Stimulated activated CD8-positive, alpha-beta memory T cell treated with anti-CD3 and anti-CD28 coated beads, Interleukin-4, amount 100 ng/mL, for 1 hour (primary cell): ENCODE data around the gene TMEM167A.

Experiments used
- DNase-seq, 2 donors: peaks; one replicate each; pipeline ENCODE4 v3.0.0-alpha.2; 2020; ENCODE audit warnings: low read depth in 2 of 2, low spot score in 1 of 2

TMEM167A gene

DNA sequence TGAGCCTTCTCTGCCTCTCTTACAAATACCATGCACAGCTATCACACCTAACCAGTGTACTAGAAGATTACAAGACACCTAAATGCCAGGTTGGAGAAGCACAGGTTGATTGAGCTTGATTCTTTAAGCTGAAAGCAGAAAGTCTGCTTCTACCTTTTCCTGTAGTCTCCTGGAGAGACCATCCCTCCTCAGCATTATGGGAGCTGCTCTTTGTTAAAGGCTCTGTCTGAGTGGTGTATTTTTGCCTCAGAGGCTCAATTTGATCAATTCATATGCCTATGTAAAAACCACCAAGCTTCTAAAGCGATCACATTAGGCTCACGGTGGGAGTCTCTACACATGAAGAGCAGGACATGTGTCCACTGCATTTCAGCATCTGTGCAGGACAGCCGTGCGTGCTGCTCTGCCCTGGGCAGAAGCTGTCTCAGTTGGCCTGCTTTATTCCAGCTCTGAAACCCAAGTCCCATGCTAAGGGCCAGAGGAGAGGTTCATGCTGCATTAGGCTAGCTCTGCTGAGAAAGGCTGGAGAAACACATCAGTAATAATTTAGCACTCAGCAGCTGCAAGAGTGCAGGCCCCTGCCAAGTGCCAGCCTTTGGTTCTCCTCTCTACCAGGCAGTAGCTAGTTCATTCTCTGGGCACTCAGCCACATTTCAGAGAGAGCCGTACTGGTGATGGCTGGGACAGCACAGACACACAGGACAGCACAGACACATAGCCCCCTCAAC, 41.7 kb downstream of the TMEM167A start:
- DNase-seq, result no peak

DNA sequence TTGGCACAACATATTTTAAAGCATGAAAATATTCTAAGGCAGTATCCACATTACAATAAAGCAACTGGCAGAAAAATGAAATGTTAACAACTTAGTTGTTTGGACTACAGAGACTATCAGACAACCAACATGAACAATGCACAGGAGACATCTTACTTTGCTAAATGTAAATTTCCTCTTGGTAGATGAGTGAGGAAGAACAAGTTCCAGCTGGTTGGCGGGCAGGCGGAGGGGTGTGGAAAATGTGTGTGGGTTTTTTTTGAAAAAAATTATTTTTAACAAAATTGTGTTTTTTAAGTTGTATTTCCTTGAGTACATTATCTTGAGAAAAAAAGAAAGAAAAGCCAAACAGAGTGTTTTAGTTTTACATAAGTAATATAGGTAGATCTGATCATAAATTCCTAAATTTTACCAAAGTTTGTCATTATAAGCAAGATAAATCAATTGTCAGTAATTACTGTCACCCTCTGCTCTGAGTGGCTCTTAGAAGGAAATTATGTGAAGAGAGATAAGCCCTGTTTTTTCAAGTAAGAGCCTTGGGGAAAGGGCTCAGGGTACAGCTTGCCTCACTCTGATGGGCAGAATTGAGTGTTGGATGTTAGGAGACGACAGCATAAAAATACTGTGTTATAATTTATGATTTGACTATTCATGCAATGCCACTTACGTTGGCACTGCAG, 42.5 kb downstream of the TMEM167A start:
- no peak for DNase-seq

DNA sequence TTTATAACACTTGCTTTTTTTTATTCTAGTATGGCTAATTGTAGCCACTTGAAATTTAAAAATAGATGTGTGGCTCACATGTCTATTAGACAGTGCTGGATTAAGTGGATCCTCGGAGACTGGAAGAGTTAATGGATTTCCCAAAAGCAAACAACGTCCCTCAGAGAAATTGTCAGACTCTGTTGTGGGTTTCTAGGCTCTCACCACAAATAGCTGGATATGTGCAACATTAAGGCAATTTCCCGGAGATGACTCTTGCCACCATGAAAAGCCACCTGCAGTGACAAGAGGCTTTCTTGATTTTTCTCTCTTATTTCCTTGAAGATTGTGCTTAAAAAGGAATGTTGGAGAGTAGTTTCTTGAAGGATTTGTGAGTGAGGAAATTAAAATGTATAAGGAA, 43.2 kb downstream of the TMEM167A start:
- no peak for DNase-seq

DNA sequence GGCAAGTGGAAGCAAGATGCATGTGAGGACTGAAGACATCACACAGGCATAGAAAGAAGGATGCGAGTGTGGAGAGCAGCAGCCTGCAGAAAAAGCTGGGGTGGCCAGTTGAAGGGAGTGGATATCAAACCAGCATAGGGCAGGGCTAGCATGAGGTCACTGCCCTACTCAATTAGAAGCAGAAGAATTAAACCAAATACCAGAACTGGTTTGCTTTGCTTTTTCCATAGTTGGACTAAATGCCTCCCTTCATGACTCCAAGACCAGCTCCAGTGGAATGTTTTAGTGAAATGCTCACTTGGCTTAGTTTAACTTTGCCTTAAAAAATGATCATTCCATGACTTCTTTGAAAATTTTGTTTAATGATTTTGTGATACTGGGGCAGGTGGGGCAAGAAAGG, 45.8 kb downstream of the TMEM167A start:
- DNase-seq, result no peak

DNA sequence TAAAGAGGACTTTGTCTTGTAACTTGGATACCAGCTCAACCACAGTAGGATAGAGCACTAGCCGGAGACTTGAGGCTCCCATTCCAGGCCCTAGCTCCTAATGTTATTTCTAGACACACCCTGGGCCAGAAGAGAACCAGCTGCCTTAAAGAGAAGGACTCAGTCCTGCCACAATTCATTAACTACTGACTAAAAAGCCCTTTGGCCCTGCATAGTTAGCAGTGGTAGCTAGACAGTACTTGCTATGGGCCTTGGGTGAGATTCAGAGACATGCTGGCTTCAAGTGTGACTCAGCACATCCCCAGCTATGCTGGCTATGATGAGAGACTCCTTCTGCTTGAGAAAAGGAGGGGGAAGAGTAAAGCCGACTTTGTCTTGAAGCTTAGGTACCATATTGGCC, 47.3 kb downstream of the TMEM167A start:
- no peak for DNase-seq

DNA sequence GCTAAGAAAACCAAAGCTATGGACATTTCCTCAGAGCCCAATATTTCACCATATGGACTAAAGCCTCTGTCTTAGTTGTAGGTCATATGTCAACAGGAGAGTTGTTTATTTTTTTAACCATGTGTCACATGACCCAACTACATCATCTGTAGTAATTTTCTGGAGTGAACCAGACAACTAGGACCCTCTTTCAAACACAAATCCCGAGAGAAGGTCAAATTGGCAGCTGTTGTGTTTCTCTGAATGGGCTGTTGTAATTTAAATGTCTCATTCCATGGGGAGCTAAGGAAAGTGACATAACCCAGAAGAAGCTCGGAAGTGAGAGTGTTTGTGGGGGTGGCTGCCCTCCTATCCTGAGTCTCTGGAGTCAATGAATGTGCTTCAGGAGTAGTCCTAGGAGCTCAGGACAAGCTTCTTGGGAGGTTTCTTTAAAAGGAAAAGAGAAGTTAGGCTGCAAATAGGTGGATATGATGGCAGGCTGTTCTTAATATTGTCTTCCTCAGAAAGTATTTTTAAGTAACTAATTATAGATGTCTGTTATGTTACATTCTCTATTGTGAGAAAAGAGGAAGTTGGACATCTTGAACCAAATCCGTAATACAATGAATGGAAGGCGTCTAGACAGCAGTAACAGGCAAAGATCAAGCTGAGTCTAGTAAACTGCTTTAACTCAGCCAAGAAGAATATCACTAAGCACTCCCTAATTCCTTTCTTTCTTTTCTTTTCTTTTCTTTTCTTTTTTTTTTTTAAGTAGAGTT, 50.1 kb downstream of the TMEM167A start:
- DNase-seq, result no peak

DNA sequence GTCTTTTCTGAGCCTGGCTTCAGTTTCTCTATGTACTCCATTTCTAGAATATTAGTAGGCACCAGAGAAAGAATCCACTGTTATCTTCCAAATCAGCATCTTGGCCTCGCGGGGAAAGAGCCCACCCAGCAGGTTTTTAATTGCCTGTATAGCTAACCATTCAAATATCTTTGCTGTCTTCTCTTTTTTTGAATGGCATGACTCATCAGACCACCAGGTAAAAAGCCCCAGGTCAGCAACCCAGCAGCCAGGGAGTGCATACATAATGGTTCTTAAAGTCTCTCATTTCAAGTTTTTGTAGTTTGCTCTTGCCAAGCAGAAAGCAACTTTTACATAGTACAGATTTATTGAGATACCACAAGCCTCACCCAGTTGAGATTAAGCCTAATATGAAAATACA, 50.7 kb downstream of the TMEM167A start:
- DNase-seq, result no peak

DNA sequence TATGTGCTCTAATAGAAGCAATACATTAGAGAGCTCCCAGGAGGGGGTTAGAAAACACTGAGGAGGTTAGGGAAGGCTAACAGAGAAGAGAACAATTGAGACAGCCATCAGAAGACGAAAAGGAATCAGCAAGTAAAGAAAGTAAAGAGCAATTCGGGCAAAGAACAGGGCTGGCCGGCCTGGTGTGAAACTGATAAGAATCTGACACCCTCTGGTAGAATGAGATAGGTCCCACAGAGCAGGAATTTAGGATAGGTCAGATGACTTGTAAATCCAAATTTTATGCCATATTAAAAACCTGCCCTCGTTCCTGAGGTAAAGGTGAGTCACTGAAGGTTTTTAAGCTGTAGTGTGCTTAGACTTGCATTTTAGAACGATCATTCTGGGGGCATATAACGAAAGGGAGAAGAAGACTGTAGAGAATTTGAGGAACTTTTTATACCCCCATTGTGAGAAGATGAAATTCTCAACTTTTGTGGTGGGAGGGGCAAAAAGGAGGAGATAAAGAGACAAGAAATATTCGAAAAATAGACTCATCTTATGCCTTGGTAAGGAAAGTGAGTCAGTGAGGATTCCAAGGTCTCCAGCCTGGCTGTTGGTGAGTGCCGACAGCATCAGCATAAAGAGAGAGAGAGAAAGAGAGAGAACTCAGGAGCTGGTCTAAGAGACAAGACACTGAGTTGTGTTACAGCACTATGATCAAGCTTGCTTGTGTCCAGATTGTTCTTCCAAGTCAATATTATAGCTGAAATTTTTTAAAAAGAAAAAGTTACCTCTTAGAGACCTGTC, 51.3 kb downstream of the TMEM167A start:
- DNase-seq, result no peak

DNA sequence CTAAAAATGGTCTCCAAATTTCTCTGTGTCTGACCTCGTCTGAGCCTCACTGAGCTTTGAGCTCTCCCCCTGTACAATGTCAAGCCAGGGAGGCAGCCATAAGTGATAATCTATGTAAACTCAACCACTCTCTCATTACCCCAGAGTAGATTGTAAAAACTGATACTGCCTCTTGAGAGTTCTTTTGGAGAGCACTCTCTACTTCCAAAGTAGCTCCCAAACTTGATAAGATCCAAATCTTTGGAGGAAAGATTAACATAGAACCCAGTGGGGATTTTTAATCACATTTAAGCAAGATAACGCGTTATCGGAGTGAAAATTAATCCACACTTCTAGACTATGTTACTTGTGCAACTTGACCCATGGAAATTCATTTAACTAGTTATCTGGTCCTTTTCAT, 54.9 kb downstream of the TMEM167A start:
- DNase-seq, result no peak

DNA sequence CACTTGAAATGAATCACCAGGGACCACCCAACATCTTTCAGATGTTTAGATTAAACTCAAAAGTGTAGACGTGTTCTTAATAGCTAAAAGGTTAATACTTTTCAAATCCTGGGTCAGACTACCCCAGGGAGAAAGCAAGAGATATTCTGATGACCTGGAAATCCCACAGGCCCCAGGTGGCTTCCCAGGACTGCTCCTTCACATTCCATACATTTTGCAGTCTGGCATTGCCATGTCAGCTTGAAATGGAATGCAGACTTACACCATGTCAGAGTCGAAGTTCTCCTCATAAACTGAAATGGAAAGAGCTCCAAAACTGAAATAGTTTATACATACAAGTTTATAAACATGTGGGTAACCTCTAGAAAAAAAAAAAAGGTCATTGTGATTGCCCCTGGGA, 61.5 kb downstream of the TMEM167A start:
- DNase-seq, result no peak

DNA sequence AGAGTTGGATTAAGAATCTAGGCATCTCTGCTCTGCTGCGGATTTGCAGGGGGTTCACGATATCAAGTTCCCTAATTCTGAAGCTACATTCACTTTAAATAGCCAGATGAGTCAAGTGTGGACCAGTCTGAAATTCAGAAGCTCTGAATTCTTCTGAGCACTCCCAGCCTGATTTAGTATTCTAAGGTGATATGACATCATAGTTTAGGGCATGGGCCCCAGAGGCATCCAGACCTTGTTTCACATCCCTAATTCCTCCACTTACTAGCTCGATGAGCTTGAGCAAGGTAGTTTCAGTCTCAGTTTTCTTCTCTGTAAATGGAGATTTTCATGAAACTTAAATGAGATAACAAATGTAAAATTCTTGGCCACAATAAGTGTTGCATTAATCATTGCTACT, 65.2 kb downstream of the TMEM167A start:
- DNase-seq, result no peak

DNA sequence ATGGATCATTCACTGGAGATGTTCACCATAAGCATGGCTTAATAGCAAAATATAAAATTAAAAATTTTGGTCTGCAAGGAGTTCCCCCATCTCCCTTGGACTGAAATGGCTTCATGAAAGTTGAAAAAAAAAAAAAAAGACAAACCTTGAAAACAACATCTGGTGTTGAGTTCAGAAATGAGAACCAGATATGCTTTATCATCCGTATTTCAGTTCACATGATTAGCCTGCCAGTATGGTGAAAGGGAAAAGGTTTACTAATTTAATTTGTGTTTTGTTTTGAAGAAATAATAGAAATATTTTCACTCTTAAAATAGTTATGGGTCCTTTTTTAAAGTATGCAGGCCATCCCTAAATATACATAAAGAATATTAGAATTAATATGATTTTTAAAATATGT, 67.8 kb downstream of the TMEM167A start:
- DNase-seq, result no peak

DNA sequence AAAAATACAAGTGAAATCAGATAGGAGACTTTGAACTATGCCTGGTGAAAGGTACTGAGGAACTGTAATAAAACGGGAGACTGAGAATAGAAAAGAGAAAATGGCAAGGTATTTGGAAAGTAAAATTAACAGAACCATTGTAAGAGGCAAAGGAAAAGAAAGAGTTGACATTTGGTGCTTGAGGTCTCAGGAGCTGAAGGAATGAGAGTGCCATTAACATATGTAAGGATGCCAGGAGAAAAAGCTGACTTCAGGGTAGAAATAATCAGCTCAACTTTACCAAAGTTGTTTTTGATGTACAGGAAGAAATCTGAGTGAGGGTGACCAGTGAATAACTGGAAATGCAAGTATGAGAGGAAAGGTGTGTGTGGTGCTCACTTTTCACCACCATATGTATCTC, 69.4 kb downstream of the TMEM167A start:
- DNase-seq, result no peak

DNA sequence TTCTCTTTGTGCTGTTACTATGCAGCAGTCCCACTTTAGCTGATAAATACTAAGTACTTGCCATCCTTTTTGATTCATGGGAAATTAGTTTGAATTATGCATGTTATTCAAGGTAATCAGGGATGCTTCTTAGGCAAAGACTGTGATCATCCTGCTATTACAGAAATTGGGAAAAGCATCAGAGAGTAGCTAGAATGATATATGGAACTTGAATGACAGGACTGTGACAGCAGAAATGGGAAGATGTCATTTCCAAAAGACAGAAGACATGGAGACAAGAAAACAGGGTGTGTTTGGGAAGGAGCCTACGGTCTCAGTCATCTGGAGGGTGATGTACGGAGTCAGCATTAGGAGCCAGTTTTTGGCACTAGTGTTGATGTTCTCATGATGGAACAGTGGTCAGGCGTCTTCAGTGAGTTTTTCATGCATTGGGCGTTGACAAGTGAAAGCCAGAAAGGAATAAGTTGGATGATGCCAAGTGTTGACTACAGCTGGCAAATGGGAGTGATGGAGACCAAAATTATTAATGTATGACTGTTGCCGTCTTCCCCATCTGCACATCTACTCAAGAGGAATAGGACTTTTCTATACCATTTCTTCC, 70.4 kb downstream of the TMEM167A start:
- no peak for DNase-seq

DNA sequence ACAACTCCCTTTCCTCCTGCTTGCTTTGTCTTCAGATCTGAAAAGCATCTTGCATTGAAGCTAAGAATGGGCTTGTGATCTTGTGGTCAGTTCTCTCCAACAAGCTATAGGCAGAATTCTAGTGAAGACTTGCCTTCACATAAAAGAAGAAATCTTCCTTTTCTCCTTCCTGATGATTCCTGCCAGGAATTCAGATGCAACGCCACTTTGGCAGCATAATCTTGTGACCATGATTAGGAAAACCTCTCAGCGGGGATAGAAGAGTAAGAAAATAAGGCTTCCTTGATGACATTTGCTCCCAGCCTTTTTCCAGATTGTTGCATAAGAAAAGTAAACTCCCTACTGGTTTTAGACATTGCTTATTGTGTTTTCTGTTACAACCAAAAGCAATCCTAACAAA, 73.4 kb downstream of the TMEM167A start:
- DNase-seq, result no peak
